Femur (tissue), 1 donor: ENCODE measurements around the gene SH3BGRL3.
"Not testable (repeated sequence)": the region's sequence is repeated elsewhere in the genome, so short reads cannot be mapped to it uniquely, and the experiment has no call there.

Source experiments
- DNase-seq: peaks from one replicate; pipeline ENCODE4 v3.0.0-alpha.2; 2017

The SH3BGRL3 gene

DNA sequence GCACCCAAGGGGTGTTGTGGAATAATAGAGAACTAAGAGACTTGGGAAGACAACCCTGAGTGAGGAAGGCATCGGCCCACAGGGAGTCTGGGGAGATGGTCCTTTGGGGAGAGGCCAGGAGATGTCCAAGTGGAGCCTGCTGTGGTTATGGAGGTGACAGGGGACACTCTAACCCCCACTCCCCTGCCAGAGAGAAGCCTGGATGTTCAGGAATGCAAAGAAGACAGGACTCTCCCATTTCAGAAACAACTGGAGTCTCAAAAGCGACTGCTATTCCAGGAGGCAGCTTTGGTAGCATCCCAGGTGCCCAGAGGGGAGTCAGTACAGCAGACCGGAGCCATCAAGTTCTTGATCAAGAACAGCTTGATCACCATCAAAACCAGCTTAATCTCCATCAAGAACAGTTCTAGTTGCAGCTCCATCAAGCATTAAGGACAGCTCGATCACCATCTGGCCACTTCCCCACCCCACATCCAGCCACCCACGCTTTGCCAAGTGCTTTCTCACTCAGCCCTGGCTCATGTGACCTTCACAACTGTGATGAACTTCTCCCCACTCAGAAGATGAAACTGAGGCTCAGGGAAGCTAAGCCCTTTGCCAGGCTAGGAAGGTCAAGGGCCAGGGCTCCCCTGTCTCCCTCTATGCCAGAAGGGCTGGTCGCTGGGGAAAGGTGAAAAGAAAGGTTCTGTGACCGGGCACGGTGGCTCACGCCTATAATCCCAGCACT lies 38.6 kb downstream of the SH3BGRL3 start:
- no peak for DNase-seq

DNA sequence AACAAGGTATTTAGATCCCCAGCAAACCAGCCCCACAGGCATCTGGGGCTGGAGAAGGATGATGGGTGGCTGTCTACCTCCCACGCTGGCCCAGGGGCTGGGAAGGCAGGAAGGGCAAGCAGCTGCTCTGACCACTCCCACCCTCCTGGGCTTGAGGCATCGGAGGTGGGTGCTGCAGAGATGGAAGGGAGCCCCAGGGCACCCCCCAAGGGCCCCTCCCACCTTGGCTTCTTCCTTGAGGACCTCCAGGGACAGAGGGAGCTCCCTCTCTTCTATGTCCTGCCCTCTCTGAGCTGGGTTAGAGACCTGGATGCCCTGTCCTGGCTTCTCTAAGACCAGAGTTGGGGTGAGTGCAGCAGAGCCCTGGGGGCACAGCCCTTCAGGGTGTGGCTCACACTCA lies 41.0 kb downstream of the SH3BGRL3 start:
- DNase-seq, result no peak

DNA sequence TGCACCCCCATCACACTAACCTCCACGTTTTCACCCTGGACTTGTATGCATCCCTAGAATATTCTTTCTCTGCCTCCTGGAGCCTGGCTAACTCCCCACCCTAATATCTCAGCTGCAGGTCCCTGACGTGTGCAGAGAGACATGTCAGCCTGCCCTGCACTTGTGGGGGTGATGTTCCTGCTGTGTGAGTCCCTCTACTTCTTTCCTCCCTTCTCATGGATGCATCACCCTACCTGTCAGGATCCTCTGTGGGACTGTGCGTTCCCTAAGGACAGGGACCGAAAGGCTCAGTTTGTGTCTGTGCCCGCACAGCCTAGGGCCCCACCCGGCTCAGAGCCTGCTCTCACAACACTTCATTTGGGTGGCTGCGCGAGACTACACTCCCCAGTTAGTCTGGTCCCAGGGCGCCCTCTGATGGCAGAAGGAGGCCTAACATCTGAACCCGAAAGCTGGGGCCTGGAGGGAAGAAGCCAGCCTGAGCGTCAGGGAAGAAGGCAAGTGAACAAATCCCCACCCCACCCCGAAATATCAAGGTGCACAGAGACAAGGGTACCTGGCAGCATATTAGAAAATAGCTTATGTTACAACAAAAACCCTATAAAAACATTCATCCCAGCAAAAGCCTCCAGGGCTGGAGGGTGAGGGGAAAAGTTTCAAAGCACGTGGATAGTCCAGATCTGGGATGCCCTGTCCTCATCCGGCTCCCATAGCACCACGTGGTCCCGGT lies 41.6 kb downstream of the SH3BGRL3 start:
- peak; percentile 94 for DNase-seq

DNA sequence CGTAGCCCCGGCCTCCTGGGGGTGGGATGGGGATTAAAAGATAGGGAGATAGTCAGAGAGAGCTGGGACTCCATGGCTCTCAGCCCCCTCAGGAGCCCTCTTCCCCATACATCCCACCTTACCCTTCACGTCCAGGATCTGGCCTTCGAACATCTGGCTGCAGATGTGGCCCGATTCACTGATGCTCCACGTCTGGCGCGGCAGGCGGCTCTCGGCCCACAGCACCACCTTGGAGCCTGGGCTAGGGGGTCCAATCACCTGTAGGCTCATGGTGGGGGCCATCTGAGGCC lies 42.1 kb downstream of the SH3BGRL3 start:
- no peak for DNase-seq

DNA sequence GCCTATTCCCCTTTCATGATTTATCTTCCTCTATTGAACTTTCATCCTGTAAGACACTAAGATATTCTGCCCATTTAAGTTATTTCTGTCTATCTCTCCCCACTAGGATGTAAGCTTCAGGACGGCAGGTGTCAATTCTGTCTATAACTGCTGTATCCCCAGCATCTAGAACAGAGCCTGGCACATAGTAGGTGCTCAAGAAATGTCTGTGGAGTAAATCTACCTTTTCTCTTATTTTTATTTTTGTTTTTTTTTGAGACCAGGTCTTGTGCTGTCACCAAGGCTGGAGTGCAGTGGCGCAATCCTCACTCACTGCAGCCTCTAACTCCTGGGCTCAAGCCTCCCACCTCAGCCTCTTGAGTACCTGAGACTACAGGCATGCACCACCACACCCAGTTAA lies 43.5 kb downstream of the SH3BGRL3 start:
- DNase-seq, result no peak

DNA sequence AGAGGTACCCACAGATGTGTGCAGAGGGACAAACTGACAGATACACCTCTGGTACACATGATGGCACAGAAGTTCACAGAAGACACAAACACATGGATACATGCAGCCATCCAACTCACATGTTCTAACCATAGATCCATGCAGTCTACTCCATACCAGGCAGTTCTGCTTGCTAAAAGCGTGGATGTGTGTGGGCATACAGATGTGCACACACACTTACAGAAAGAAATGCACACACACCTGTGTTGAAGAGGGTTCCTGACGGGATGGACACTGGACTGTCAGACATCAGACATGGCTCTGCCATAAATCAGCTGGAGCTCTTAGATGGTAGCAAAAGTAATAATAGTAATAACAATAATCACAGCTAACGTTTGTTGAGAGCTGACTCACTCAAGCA lies 44.7 kb downstream of the SH3BGRL3 start:
- DNase-seq, result no peak

DNA sequence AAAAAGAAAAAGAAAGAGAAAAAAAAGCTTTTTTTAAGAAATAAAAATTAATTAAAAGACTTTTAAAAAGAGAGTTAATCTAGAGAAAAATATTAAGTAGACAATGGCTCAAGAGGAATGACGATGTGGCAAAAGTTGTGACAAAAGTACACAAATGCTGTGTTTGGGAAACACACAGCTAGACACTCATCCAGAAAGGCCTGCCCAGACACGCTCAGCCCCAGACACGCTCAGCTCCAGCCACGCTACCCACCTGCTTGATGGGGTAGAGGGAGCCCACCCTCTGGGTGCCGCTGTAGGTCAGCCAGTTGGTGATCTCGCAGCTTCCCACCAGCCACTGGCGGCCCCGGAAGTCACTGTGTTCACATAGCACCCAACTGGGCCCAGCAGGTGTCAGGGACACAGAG lies 48.1 kb downstream of the SH3BGRL3 start:
- DNase-seq, result no peak

DNA sequence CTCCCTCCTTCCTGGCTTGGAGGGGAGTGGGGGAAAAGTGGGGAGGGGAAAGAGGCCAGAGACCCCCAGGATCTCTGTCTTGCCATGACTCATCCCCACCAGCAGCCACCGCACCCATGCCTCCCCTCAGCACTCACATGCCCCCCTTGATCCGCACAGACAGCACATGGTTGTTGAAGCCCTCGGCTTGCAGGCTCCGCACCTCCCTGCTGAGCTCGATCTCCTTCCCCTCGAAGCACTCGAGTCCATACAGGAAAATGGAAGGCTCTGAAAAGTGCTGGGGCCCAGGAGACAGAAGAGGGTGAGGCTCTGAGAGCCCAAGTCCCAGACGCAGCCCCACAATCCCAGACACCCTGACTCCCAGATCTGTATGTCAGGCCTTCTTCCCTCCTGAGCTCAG lies 48.7 kb downstream of the SH3BGRL3 start:
- no peak for DNase-seq

DNA sequence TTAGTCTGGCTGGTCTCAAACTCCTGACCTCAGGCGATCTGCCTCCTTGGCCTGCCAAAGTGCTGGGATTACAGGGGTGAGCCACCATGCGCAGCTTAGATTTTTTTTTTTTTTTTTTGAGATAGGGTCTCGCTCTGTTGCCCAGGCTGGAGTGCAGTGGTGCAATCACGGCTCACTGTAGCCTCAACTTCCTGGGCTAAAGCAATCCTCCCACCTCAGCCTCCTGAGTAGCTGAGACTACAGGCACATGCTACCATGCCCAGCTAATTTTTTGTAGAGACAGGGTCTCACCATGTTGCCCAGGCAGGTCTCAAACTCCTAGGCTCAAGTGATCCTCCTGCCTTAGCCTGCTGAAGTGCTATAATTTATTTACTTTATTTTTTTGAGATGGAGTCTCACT lies 49.5 kb downstream of the SH3BGRL3 start:
- DNase-seq, result not testable (repeated sequence)

DNA sequence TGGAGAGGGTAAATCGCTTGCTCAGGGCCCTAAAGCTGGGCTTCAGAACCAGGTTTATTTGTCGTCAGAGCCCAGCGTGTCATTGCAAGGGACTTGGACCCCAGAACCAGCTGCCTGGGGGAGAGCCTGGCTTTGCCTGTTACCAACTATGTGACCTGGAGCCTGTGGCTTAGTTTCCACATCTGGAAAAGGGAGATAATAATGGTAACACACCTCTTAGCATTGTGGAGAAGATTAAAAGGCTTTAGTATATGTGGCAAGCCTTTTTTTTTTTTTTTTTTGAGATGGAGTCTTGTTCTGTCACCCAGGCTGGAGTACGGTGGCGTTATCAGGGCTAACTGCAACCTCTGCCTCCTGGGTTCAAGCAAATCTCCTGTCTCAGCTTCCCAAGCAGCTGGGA lies 50.4 kb downstream of the SH3BGRL3 start:
- DNase-seq, result no peak
